Activated CD4-positive, alpha-beta memory T cell treated with anti-CD3 and anti-CD28 coated beads for 36 hours (primary cell): Measurements from ENCODE around the gene MSRB3. TPM values are rescaled to one million over a fixed set of nuclear protein-coding genes. Genes with fewer than 3 reads are reported as not detected.

Experiments used
- CTCF ChIA-PET: fragments of 350-600 bp; sonication (Branson Sonifier 250); formaldehyde crosslinking; loops from one replicate; lab custom pipeline; 2021; ENCODE audit warnings: antibody characterized with exemption, inconsistent platforms; lab: Charles Lee
- POLR2A ChIA-PET: fragments of 350-600 bp; sonication (Branson Sonifier 250); formaldehyde crosslinking; loops from one replicate; lab custom pipeline; 2021; ENCODE audit warnings: antibody characterized with exemption; lab: Charles Lee
- DNase-seq: peaks from one replicate; pipeline ENCODE4 v3.0.0-alpha.2; 2020
- H3K27ac Mint-ChIP-seq: one replicate; pipeline ENCODE4 v1.8.0; 2021; ENCODE audit warnings: mixed read lengths
- H3K27me3 Mint-ChIP-seq: one replicate; pipeline ENCODE4 v1.8.0; 2021; ENCODE audit warnings: mixed read lengths
- H3K36me3 Mint-ChIP-seq: one replicate; pipeline ENCODE4 v1.8.0; 2021; ENCODE audit warnings: mixed read lengths
- H3K4me1 Mint-ChIP-seq: one replicate; pipeline ENCODE4 v1.8.0; 2021; ENCODE audit warnings: low read depth, mixed read lengths
- H3K4me3 Mint-ChIP-seq: one replicate; pipeline ENCODE4 v1.8.0; 2021; ENCODE audit warnings: mild to moderate bottlenecking, mixed read lengths
- H3K9me3 Mint-ChIP-seq: one replicate; pipeline ENCODE4 v1.8.0; 2021; ENCODE audit warnings: mixed read lengths
- intact Hi-C: fragments of 100-400 bp; cut with micrococcal nuclease; formaldehyde crosslinking; loops from one replicate; pipeline ENCODE4 v1.15.1; 2023
- total RNA-seq, 2 experiments: library from RNA; stranded (reverse); gene quantifications; one replicate each; pipeline ENCODE4 v1.2.3, GENCODE V29; 2021

MSRB3 gene
- total RNA-seq, 2 experiments from 2014 or later = not detected

GRCh38 chr12:65384240-65384639 is 105.8 kb downstream of the MSRB3 start:
- Mint-ChIP-seq H3K36me3 (no peaks in the 10 kb centered on the region), H3K27ac (no peak overlapping the region), H3K4me3 (no peak overlapping the region), H3K9me3 (no peaks in the 10 kb centered on the region), H3K4me1 (no peaks in the 10 kb centered on the region), H3K27me3 (no peaks in the 10 kb centered on the region)
- POLR2A ChIA-PET = no interaction called here
- CTCF ChIA-PET = no interaction called here
- intact Hi-C loops = no loop called here
- DNase-seq = no peak

GRCh38 chr12:65387396-65387795 is 108.9 kb downstream of the MSRB3 start:
- no peak for DNase-seq
- Mint-ChIP-seq H3K27me3 (no peaks in the 10 kb centered on the region), H3K4me1 (no peaks in the 10 kb centered on the region), H3K36me3 (no peaks in the 10 kb centered on the region), H3K9me3 (no peaks in the 10 kb centered on the region), H3K4me3 (no peak overlapping the region), H3K27ac (no peak overlapping the region)
- intact Hi-C loops = no loop called here
- CTCF ChIA-PET = no interaction called here
- POLR2A ChIA-PET = no interaction called here

GRCh38 chr12:65389436-65389835 is 111.0 kb downstream of the MSRB3 start:
- intact Hi-C loops = no loop called here
- Mint-ChIP-seq H3K27ac (no peak overlapping the region), H3K4me1 (no peaks in the 10 kb centered on the region), H3K4me3 (no peak overlapping the region), H3K36me3 (peaks cover 2% of the 10 kb centered on the region), H3K9me3 (peaks cover 3% of the 10 kb centered on the region), H3K27me3 (no peaks in the 10 kb centered on the region)
- POLR2A ChIA-PET = no interaction called here
- CTCF ChIA-PET = no interaction called here
- DNase-seq = no peak

- peaks cover 2% of the 10 kb centered on the region for H3K36me3 Mint-ChIP-seq
- H3K4me3 Mint-ChIP-seq = no peak overlapping the region
- H3K4me1 Mint-ChIP-seq = no peaks in the 10 kb centered on the region
- CTCF ChIA-PET = no interaction called here
- intact Hi-C loops = no loop called here
- no peak for DNase-seq
- no peaks in the 10 kb centered on the region for H3K27me3 Mint-ChIP-seq
- POLR2A ChIA-PET = no interaction called here
- no peak overlapping the region for H3K27ac Mint-ChIP-seq
- H3K9me3 Mint-ChIP-seq = peaks cover 11% of the 10 kb centered on the region
Measured at GRCh38 chr12:65391711-65392110, 113.2 kb downstream of the MSRB3 start.

GRCh38 chr12:65392491-65392890 is 114.0 kb downstream of the MSRB3 start:
- no peak for DNase-seq
- Mint-ChIP-seq H3K27ac (no peak overlapping the region), H3K27me3 (no peaks in the 10 kb centered on the region), H3K36me3 (peaks cover 2% of the 10 kb centered on the region), H3K4me3 (no peak overlapping the region), H3K9me3 (peaks cover 15% of the 10 kb centered on the region), H3K4me1 (no peaks in the 10 kb centered on the region)
- ChIA-PET POLR2A (no interaction called here), CTCF (no interaction called here)
- intact Hi-C loops = no loop called here

GRCh38 chr12:65403188-65403587 is 124.7 kb downstream of the MSRB3 start:
- DNase-seq = no peak
- intact Hi-C loops = no loop called here
- ChIA-PET POLR2A (no interaction called here), CTCF (no interaction called here)
- no peaks in the 10 kb centered on the region for H3K4me1 Mint-ChIP-seq
- peaks cover 20% of the 10 kb centered on the region for H3K9me3 Mint-ChIP-seq
- H3K36me3 Mint-ChIP-seq = no peaks in the 10 kb centered on the region
- no peak overlapping the region for H3K4me3 Mint-ChIP-seq
- H3K27ac Mint-ChIP-seq = no peak overlapping the region
- no peaks in the 10 kb centered on the region for H3K27me3 Mint-ChIP-seq

GRCh38 chr12:65407388-65408149 is 129.1 kb downstream of the MSRB3 start:
- POLR2A ChIA-PET = no interaction called here
- no peaks in the 10 kb centered on the region for H3K9me3 Mint-ChIP-seq
- H3K27me3 Mint-ChIP-seq = no peaks in the 10 kb centered on the region
- intact Hi-C loops = no loop called here
- no peak for DNase-seq
- H3K36me3 Mint-ChIP-seq = no peaks in the 10 kb centered on the region
- no peaks in the 10 kb centered on the region for H3K4me1 Mint-ChIP-seq
- H3K4me3 Mint-ChIP-seq = no peak overlapping the region
- CTCF ChIA-PET = no interaction called here
- no peak overlapping the region for H3K27ac Mint-ChIP-seq

GRCh38 chr12:65408441-65408840 is 130.0 kb downstream of the MSRB3 start:
- no peak overlapping the region for H3K4me3 Mint-ChIP-seq
- H3K4me1 Mint-ChIP-seq = no peaks in the 10 kb centered on the region
- CTCF ChIA-PET = no interaction called here
- no peaks in the 10 kb centered on the region for H3K27me3 Mint-ChIP-seq
- DNase-seq = no peak
- H3K27ac Mint-ChIP-seq = no peak overlapping the region
- no peaks in the 10 kb centered on the region for H3K9me3 Mint-ChIP-seq
- no peaks in the 10 kb centered on the region for H3K36me3 Mint-ChIP-seq
- POLR2A ChIA-PET = no interaction called here
- intact Hi-C loops = no loop called here

GRCh38 chr12:65409726-65410125 is 131.2 kb downstream of the MSRB3 start:
- Mint-ChIP-seq H3K9me3 (no peaks in the 10 kb centered on the region), H3K27me3 (no peaks in the 10 kb centered on the region)

GRCh38 chr12:65411171-65411570 is 132.7 kb downstream of the MSRB3 start:
- Mint-ChIP-seq H3K4me1 (no peaks in the 10 kb centered on the region), H3K36me3 (no peaks in the 10 kb centered on the region), H3K27ac (no peak overlapping the region), H3K9me3 (no peaks in the 10 kb centered on the region), H3K27me3 (no peaks in the 10 kb centered on the region), H3K4me3 (no peak overlapping the region)
- DNase-seq = no peak
- POLR2A ChIA-PET = no interaction called here
- CTCF ChIA-PET = no interaction called here
- intact Hi-C loops = no loop called here

More at GRCh38 chr12:65409726-65410125, 131.2 kb downstream of the MSRB3 start:
- Mint-ChIP-seq H3K27ac (no peak overlapping the region), H3K4me3 (no peak overlapping the region), H3K36me3 (no peaks in the 10 kb centered on the region), H3K4me1 (no peaks in the 10 kb centered on the region)
- DNase-seq = no peak
- ChIA-PET POLR2A (no interaction called here), CTCF (no interaction called here)
- intact Hi-C loops = no loop called here

GRCh38 chr12:65414526-65414925 is 136.0 kb downstream of the MSRB3 start:
- no peaks in the 10 kb centered on the region for H3K4me1 Mint-ChIP-seq
- POLR2A ChIA-PET = no interaction called here

GRCh38 chr12:65415826-65416225 is 137.3 kb downstream of the MSRB3 start:
- Mint-ChIP-seq H3K27me3 (no peaks in the 10 kb centered on the region), H3K4me3 (no peak overlapping the region), H3K36me3 (no peaks in the 10 kb centered on the region), H3K4me1 (no peaks in the 10 kb centered on the region), H3K27ac (no peak overlapping the region), H3K9me3 (peaks cover 2% of the 10 kb centered on the region)
- intact Hi-C loops = no loop called here
- CTCF ChIA-PET = no interaction called here
- DNase-seq = no peak
- POLR2A ChIA-PET = no interaction called here

More at GRCh38 chr12:65414526-65414925, 136.0 kb downstream of the MSRB3 start:
- no peak for DNase-seq
- no peak overlapping the region for H3K27ac Mint-ChIP-seq
- no peaks in the 10 kb centered on the region for H3K36me3 Mint-ChIP-seq
- no peaks in the 10 kb centered on the region for H3K27me3 Mint-ChIP-seq
- H3K4me3 Mint-ChIP-seq = no peak overlapping the region
- peaks cover 2% of the 10 kb centered on the region for H3K9me3 Mint-ChIP-seq
- intact Hi-C loops = no loop called here
- CTCF ChIA-PET = no interaction called here
